Upper lobe of left lung (tissue), 6 donors: ENCODE results near the gene SMARCB1. TPM values are rescaled to one million over a fixed set of nuclear protein-coding genes. Genes with fewer than 3 reads are reported as not detected.

ENCODE experiments used
- ATAC-seq, 2 donors: fragments of 200-7000 bp; cut with Tn5 transposase; one replicate each; pipeline ENCODE4 v1.9.1; 2022; ENCODE audit warnings: mild to moderate bottlenecking in 2 of 2, moderate library complexity in 2 of 2; ENCODE audit not compliant: low FRiP score in 2 of 2
- DNase-seq, 2 donors: peaks; one replicate each; pipeline ENCODE4 v3.0.0-alpha.2; 2019 to 2020
- H3K27ac ChIP-seq, 4 donors: fragments of 200-600 bp; sonication (generic); one replicate each; pipeline ENCODE4 v1.5.1; 2016 to 2019
- H3K27me3 ChIP-seq, 4 donors: fragments of 200-600 bp; sonication (generic); one replicate each; pipeline ENCODE4 v1.5.1; 2017 to 2019
- H3K36me3 ChIP-seq, 4 donors: fragments of 200-600 bp; sonication (generic); one replicate each; pipeline ENCODE4 v1.5.1; 2016 to 2019
- H3K4me1 ChIP-seq, 4 donors: fragments of 200-600 bp; sonication (generic); one replicate each; pipeline ENCODE4 v1.5.1; 2018 to 2019
- H3K4me3 ChIP-seq, 4 donors: fragments of 200-600 bp; sonication (generic); one replicate each; pipeline ENCODE4 v1.5.1; 2017 to 2019; ENCODE audit warnings: mild to moderate bottlenecking in 2 of 4, moderate library complexity in 1 of 4
- H3K9me3 ChIP-seq, 4 donors: fragments of 200-600 bp; sonication (generic); one replicate each; pipeline ENCODE4 v1.5.1; 2018 to 2019
- CTCF ChIP-seq, 6 experiments: fragments of 450-650 bp in 4 of 6; fragments of 200-600 bp in 2 of 6; sonication (generic) in 2 of 6; IDR thresholded peaks; one replicate each; pipeline ENCODE4 v1.5.1; 2016 to 2019; ENCODE audit warnings: antibody characterized with exemption in 6 of 6
- EP300 ChIP-seq, 4 donors: sonication (generic); formaldehyde crosslinking; IDR thresholded peaks; one replicate each; pipeline ENCODE4 v1.5.1; 2017; ENCODE audit warnings: antibody characterized with exemption in 4 of 4, control low read depth in 2 of 4
- POLR2A ChIP-seq, 4 donors: fragments of 450-650 bp; IDR thresholded peaks; one replicate each; pipeline ENCODE4 v1.5.1; 2016 to 2017; ENCODE audit warnings: antibody characterized with exemption in 4 of 4, mild to moderate bottlenecking in 2 of 4
- POLR2AphosphoS5 ChIP-seq, 2 donors: sonication (generic); formaldehyde crosslinking; IDR thresholded peaks; one replicate each; pipeline ENCODE4 v1.5.1; 2017; ENCODE audit warnings: antibody characterized with exemption in 2 of 2
- WGBS, 2 donors: methylation state at CpG; one replicate each; pipeline ENCODE4 v1.1.5; 2017 to 2018; 5-methylcytosine and 5-hydroxymethylcytosine counted together
- total RNA-seq, 6 donors: library from RNA; depleted of rRNA in 4 of 6; stranded (reverse); fragments of >200 nt in 4 of 6; gene quantifications; one replicate each; pipeline versions ENCODE4 v1.1.0 to v1.2.1, GENCODE V29; 2016 to 2021
- donor health status: DM: no; HTN: no; CAD: no; lungs with moderate emphysema.
- donor health status: DM: no; HTN: yes; CAD: no; lungs with severe emphysema.

The SMARCB1 gene
- total RNA-seq, 6 donors from 2014 or later, result 42.8 to 72.8 (median 57.1) TPM

DNA sequence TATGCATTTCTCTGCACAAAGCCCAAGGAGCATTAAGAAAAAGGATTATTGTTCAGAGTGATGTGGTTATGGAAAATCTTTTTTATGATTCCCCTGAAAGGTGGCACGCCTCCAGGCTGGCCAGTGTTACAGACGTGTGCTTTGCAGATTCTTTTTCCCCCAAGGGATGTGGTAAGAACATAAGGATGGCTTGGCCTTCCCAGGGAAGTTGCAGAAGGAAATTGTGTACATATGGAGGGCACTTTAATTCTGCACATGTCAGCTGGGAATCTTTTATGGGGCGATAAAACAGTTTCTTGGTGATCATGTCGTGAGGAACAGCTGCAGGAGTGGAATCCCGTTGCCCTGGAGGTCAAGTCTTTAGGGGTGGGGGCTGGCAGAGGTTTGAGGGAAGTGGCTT lies 9.7 kb downstream of the SMARCB1 start:
- Histone ChIP-seq H3K4me1 (no peaks in the 10 kb centered on the region), H3K27me3 (no peaks in the 10 kb centered on the region), H3K9me3 (no peaks in the 10 kb centered on the region), H3K27ac (no peak overlapping the region), H3K4me3 (no peak overlapping the region), H3K36me3 (peaks cover 13 to 91% (median 66%) of the 10 kb centered on the region in 4 donors)
- TF ChIP-seq POLR2AphosphoS5 (IDR thresholded peaks at IDR 0.05), result no peak
- no peak for TF ChIP-seq CTCF (IDR thresholded peaks at IDR 0.05)
- TF ChIP-seq POLR2A (IDR thresholded peaks at IDR 0.05), result no peak
- no peak for TF ChIP-seq EP300 (IDR thresholded peaks at IDR 0.05)
- ATAC-seq, result no peak
- 78 to 87% methylated on average over 5 of the region's 5 CpGs for WGBS, 2 donors
- no peak for DNase-seq

DNA sequence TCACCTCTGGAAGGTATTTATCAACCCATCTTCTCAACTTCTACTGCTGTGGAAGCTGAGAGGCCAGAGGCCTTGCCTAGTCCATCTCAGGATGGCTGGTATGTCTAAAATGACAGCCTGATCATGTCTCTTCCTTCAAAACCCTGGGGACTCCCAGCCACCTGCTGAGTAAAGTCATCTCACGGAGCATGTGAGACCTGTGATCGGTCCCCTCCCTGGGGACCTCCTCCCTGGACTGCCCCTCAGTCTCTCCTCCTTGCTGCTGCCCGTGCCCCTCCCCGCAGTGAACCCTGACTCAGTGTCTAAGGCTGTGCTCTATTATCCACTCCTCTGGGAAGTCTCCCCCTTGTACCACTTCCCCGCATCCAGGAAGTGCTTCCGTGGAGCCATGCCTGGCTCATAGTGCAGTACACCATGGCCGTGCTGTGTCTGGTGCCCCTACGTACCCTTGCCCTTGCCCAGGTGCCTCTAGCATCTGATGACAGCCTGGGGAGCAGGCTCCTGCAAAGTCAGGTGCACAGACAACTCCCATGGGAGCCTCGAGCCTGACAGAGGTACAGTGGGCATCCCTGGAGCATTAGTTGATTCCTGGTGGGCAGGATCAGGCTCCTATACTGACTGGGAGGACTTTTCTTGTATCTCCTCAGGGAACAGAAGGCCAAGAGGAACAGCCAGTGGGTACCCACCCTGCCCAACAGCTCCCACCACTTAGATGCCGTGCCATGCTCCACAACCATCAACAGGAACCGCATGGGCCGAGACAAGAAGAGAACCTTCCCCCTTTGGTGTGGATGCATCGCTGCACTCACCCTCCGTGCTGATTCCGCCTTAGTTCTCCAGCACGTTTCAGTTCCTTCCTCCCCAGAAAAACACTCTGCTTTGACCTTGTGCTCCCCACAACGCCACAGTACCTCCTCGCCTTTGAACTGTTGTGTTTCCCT lies 13.8 kb downstream of the SMARCB1 start:
- no peak overlapping the region for H3K27ac ChIP-seq
- WGBS, 2 donors, result 91 to 98% methylated on average over 17 of the region's 18 CpGs
- DNase-seq (no peak), ATAC-seq (no peak)
- no peak for TF ChIP-seq POLR2A (IDR thresholded peaks at IDR 0.05)
- TF ChIP-seq POLR2AphosphoS5 (IDR thresholded peaks at IDR 0.05), result no peak
- no peak for TF ChIP-seq EP300 (IDR thresholded peaks at IDR 0.05)
- TF ChIP-seq CTCF (IDR thresholded peaks at IDR 0.05), result no peak
- H3K27me3 ChIP-seq, result no peaks in the 10 kb centered on the region
- no peak overlapping the region for H3K4me3 ChIP-seq
- H3K36me3 ChIP-seq, result peaks cover 31 to 92% (median 77%) of the 10 kb centered on the region in 4 donors
- no peaks in the 10 kb centered on the region for H3K9me3 ChIP-seq
- no peaks in the 10 kb centered on the region for H3K4me1 ChIP-seq

DNA sequence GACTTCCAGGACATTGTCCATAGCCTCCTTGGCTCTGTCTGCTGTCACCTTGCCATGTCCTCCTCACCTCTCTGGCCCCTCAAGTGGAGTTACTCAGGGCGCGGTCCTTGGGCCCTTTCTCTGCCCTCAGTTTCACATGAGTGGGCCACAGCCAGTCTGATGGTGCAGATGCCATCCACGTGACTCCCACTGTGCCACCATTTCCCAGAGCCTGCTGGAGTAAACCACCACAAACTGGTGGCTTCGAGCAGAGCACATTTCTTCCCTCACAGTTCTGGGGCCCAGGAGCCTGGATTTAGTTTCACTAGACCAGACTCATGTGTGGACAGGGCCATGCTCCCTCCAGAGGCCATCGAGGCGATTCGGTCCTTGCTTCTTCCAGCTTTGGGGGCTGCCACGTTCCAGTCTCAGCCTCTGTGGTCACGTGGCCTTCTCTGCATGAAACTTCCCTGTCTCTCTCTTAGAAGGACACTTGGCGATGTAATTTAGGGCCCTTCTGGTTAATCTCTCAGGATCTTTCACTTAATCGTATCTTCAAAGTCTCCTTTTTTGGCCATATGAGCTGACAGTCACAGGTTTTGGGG lies 14.6 kb downstream of the SMARCB1 start:
- TF ChIP-seq CTCF (IDR thresholded peaks at IDR 0.05) (no peak), POLR2A (IDR thresholded peaks at IDR 0.05) (no peak), EP300 (IDR thresholded peaks at IDR 0.05) (no peak), POLR2AphosphoS5 (IDR thresholded peaks at IDR 0.05) (no peak)
- H3K9me3 ChIP-seq, result no peaks in the 10 kb centered on the region
- peaks cover 31 to 92% (median 77%) of the 10 kb centered on the region in 4 donors for H3K36me3 ChIP-seq
- DNase-seq (no peak), ATAC-seq (no peak)
- no peaks in the 10 kb centered on the region for H3K4me1 ChIP-seq
- WGBS, 2 donors, result 92% methylated on average over 10 to 11 of the region's 11 CpGs
- H3K4me3 ChIP-seq, result no peak overlapping the region
- H3K27me3 ChIP-seq, result no peaks in the 10 kb centered on the region
- H3K27ac ChIP-seq, result no peak overlapping the region

DNA sequence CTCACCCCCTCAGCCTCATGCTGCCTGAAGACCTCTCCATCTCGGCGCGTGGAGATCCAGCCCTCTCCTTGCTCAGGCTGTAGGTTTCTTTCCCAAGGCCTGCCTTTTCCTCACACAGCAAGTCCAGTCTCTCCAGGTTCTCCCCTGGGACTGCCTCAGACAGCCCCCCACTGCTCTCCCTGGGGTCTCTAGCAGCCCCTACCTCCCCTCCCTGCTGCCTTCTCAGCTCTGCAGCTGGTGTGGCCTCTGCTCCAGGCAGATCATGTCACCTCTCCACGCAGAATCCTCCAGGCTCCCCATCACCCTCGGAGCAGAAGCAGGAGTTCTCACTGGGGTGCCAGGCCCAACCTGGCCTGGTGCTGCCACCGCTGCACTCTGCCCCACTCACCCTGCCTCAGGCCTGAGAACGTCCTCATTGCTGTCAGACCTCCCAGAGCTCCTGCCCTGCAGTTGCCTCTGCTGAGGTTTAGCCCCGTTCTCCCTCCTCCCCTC lies 15.2 kb downstream of the SMARCB1 start:
- H3K27me3 ChIP-seq, result no peaks in the 10 kb centered on the region
- no peak for TF ChIP-seq EP300 (IDR thresholded peaks at IDR 0.05)
- ATAC-seq (no peak), DNase-seq (no peak)
- H3K36me3 ChIP-seq, result peaks cover 31 to 92% (median 76%) of the 10 kb centered on the region in 4 donors
- no peak overlapping the region for H3K4me3 ChIP-seq
- no peaks in the 10 kb centered on the region for H3K9me3 ChIP-seq
- H3K27ac ChIP-seq, result no peak overlapping the region
- WGBS, 2 donors, result 95 to 96% methylated on average over 6 to 8 of the region's 8 CpGs
- no peaks in the 10 kb centered on the region for H3K4me1 ChIP-seq

DNA sequence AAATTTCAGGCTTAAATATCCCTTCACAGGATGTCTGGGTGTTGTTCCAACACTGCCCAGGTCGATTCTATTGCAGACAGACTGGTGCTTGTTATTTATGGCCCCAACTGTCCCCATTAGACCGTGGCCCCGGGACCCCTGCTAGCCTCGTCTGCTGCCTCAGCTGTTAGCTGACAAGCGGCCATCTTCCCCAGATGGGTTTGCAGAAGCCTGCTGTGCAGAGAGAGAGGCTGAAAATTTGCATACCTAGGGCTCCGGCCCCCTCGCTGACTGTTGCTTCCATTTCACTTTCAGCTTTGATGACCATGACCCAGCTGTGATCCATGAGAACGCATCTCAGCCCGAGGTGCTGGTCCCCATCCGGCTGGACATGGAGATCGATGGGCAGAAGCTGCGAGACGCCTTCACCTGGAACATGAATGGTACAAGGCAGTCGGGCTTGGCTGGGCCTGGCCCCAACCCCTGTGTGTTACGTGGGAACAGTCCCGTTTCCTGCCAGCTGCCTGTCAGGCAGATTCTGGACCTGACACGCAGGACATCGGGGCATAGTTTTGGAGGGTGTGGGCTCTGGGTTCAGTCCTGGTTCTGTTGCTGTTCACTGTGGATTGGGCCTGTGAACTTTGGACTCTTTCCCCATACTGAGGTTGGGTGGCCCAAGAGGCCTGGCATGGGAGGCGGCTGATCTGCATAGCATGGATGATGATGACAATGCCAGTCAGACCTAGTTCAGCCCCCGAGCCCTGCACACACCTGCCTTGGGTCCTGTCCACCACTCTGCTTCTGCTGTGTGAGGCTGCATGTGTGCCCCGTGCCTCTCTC lies 16.4 kb downstream of the SMARCB1 start:
- TF ChIP-seq POLR2AphosphoS5 (IDR thresholded peaks at IDR 0.05), result no peak
- no peak for TF ChIP-seq POLR2A (IDR thresholded peaks at IDR 0.05)
- TF ChIP-seq CTCF (IDR thresholded peaks at IDR 0.05), result no peak
- TF ChIP-seq EP300 (IDR thresholded peaks at IDR 0.05), result no peak
- H3K27me3 ChIP-seq, result no peaks in the 10 kb centered on the region
- H3K9me3 ChIP-seq, result no peaks in the 10 kb centered on the region
- peaks cover 31 to 97% (median 74%) of the 10 kb centered on the region in 4 donors for H3K36me3 ChIP-seq
- H3K4me1 ChIP-seq, result no peaks in the 10 kb centered on the region
- 83 to 86% methylated on average over 16 to 21 of the region's 21 CpGs for WGBS, 2 donors
- no peak for DNase-seq
- H3K27ac ChIP-seq, result no peak overlapping the region
- H3K4me3 ChIP-seq, result no peak overlapping the region
- peak; percentile 24 to 41 for ATAC-seq
